Keratinocyte (primary cell): ENCODE data around the gene PSD2.

Experiments
- CTCF ChIP-seq, 3 experiments: IDR thresholded peaks in 1 of 3; conservative IDR thresholded peaks in 1 of 3; optimal IDR thresholded peaks in 1 of 3; 2 replicates in 2 of 3; 3 replicates in 1 of 3; pipeline versions ENCODE3 to v1.5.1; 2011; ENCODE audit warnings: low read length in 3 of 3, mild to moderate bottlenecking in 3 of 3, moderate library complexity in 2 of 3, control low read depth in 1 of 3, inconsistent platforms in 1 of 3; ENCODE audit not compliant: insufficient read depth in 2 of 3; ENCODE audit errors: extremely low read depth in 1 of 3
- EZH2 ChIP-seq: IDR thresholded peaks from one replicate; pipeline ENCODE4 v1.6.1; 2012; ENCODE audit warnings: inconsistent platforms, mild to moderate bottlenecking, low read length, moderate library complexity

GRCh38 chr5:139854953-139855352, 59.3 kb downstream of the PSD2 start:
- TF ChIP-seq EZH2, result no peak
- TF ChIP-seq CTCF (optimal IDR thresholded peaks at IDR 0.05 in 1 of 3, IDR thresholded peaks at IDR 0.05 in 1 of 3, conservative IDR thresholded peaks at IDR 0.05 in 1 of 3; ENCODE audit: extremely low read depth in 1 of 3, insufficient read depth in 2 of 3, low read length in 3 of 3), result no peak
